H1 (cell line): Measurements from ENCODE around the gene PLXNA4.

Experiments
- POLR2A ChIP-seq, 2 experiments: IDR thresholded peaks; 1 replicate in 1 of 2; 2 replicates in 1 of 2; pipeline ENCODE4 v1.6.1; 2011; ENCODE audit warnings: low read depth in 2 of 2, low read length in 2 of 2, mild to moderate bottlenecking in 2 of 2; ENCODE audit errors: control extremely low read depth in 1 of 2
- SUZ12 ChIP-seq: fragments of 200-600 bp; sonication (generic); IDR thresholded peaks from 2 replicates; pipeline ENCODE4 v1.6.1; 2012; ENCODE audit warnings: mild to moderate bottlenecking, inconsistent platforms, low read length, moderate library complexity, mixed read lengths

GRCh38 chr7:132596588-132596987, 20.3 kb upstream of the PLXNA4 start:
- no peak for TF ChIP-seq POLR2A (IDR thresholded peaks at IDR 0.05; ENCODE audit: control extremely low read depth in 1 of 2, low read depth in 2 of 2, low read length in 2 of 2)
- TF ChIP-seq SUZ12, result no peak
